ENCODE results near the gene GPN1. TPM values are rescaled to one million over a fixed set of nuclear protein-coding genes. Genes with fewer than 3 reads are reported as not detected.

The GPN1 gene
- total and polyA plus RNA-seq, 2 experiments from 2014 or later: 23.7 to 40.3 TPM

DNA sequence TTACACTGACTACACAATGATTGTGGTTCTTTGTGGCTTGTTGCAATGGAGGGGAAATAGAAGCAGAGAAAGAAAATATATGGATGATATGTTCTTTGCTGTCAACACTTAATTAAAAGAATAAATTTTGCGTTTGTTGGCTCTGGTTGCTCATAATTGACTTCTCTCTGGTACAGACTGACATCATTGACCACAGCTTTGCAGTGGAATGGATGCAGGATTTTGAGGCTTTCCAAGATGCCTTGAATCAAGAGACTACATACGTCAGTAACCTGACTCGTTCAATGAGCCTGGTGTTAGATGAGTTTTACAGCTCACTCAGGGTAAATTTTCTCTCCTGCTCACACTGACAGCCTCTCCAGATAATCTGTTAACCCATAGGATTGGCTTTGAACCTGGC lies 9.9 kb downstream of the GPN1 start (continued):
- TF ChIP-seq EZH2 (IDR thresholded peaks at IDR 0.05; ENCODE audit: low read depth, unreplicated experiment) (no peak), REST (IDR thresholded peaks at IDR 0.05; ENCODE audit: unreplicated experiment) (no peak), EZH2phosphoT487 (IDR thresholded peaks at IDR 0.05; ENCODE audit: unreplicated experiment) (no peak), CREB1 (CRISPR knock-in tag; IDR thresholded peaks at IDR 0.05; ENCODE audit: low read depth) (no peak), ZNF114 (CRISPR knock-in tag; IDR thresholded peaks at IDR 0.05) (no peak)

- DNase-seq (ENCODE audit: low spot score) (no peak), ATAC-seq (no peak)
- no peaks in the 10 kb centered on the region for H3K4me1 Mint-ChIP-seq
- Histone ChIP-seq H4K20me1 (replicated peaks; ENCODE audit: insufficient read depth) (no peaks in the 10 kb centered on the region; the same call in 1 of the 2 replicates), H3K4me1 (ENCODE audit: insufficient read depth) (no peaks in the 10 kb centered on the region), H2AFZ (no peak overlapping the region), H3F3A (replicated peaks; ENCODE audit: low read depth) (no peaks in the 10 kb centered on the region), H3K4me2 (no peak overlapping the region), H3K27me3 (ENCODE audit: insufficient read depth) (no peaks in the 10 kb centered on the region), H3K4me3 (no peak overlapping the region), H3K27ac (ENCODE audit: low read depth) (no peak overlapping the region), H3K79me2 (replicated peaks; ENCODE audit: insufficient read depth) (no peaks in the 10 kb centered on the region), H3K9me2 (ENCODE audit: insufficient read depth) (no peaks in the 10 kb centered on the region), H3K36me3 (ENCODE audit: insufficient read depth) (peaks cover 18% of the 10 kb centered on the region)
- H3K27me3 Mint-ChIP-seq (ENCODE audit: insufficient read depth, low read depth, poor library complexity): peaks cover 2% of the 10 kb centered on the region
- H3K9me3 Mint-ChIP-seq: no peaks in the 10 kb centered on the region
- no peak overlapping the region for H3K27ac Mint-ChIP-seq
- peaks cover 38% of the 10 kb centered on the region for H3K36me3 Mint-ChIP-seq (ENCODE audit: low read depth)
- no peak overlapping the region for H3K4me3 Mint-ChIP-seq
- TF ChIP-seq ZNF114 (CRISPR knock-in tag; IDR thresholded peaks at IDR 0.05) (no peak), NANOG (IDR thresholded peaks at IDR 0.05; ENCODE audit: borderline replicate concordance) (no peak), EZH2 (IDR thresholded peaks at IDR 0.05; ENCODE audit: low read depth, unreplicated experiment) (no peak), REST (IDR thresholded peaks at IDR 0.05; ENCODE audit: unreplicated experiment) (no peak), JUNB (IDR thresholded peaks at IDR 0.05; ENCODE audit: unreplicated experiment) (no peak), CREB1 (CRISPR knock-in tag; IDR thresholded peaks at IDR 0.05; ENCODE audit: low read depth) (no peak)
Observed at GRCh38 chr2:27640722-27641245, 11.9 kb downstream of the GPN1 start.

Measured in GM23338 (cell line).